ENCODE data around the gene SSTR5.

Gene SSTR5

DNA sequence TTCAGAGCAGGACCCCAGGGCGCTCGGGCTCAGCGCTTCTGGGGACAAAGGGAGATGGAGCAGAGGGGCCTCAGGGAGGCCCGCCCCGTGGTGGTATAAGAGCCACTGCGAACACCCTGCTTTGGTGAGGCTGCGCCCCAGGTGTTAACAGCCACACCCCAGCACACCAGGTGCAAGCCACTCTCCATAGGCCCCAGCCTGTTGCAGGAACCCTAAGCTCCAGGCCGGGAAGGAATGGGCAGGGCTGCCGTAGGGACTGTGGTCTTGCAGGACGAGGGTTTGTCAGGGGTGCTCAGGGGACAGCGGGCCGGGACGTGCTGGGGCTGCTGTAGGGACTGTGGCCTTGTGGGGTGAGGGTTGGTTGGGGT lies 17.0 kb upstream of the SSTR5 start:
- DNase-seq: no peak

DNA sequence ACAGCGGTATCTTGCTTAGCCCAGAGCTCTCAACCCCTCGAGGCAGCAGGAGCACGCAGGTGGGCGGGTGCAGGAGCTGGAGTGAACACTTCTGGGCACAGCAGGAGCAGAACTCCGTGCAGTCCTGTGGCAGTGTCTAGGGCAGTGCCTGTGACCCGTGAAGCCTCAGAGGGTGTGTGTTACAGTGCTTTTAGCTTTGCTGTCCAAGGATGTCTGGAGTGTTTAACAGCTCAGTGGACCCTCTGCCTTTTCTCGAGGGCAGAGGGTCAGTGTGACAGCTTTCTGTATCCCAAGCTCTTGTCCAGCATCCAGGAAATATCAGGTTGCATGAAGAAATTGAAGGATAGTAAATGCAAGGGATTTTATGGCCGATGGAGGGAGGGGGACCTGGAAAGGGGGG lies 16.4 kb upstream of the SSTR5 start:
- no peak for DNase-seq

DNA sequence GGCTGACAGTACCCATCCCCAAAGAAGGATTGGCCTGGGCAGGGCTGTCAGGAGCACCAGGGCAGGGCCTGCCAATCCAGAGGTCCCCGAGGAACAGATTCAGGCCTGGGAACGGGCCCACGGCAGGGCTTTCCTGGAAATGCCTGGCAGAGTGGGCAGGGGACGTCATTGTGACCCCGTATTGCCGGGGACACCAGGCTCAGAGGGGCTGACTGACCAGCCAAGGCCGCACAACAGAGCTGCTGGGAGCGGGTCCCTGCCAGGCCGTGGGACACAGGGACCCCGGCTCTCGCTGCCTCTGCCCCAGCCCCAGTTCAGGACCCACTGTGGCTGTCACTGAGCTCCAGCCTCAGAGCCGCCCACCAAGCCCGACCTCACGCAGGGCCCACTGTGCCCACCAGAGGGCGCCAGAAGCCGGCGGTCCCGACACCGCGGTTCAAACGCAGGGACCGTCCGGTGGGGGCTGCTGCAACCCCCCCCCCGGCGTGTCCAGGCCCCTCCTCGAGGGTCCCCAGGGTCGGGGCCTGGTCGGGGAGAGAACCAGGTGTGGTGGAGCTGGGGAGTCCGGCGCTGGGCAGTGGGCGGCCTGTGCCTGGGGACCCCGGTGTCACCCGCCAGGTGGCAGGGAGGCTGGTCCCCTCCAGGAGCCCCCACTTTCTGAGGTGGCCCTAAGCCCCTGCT lies 15.2 kb upstream of the SSTR5 start:
- DNase-seq: peak; percentile 74

DNA sequence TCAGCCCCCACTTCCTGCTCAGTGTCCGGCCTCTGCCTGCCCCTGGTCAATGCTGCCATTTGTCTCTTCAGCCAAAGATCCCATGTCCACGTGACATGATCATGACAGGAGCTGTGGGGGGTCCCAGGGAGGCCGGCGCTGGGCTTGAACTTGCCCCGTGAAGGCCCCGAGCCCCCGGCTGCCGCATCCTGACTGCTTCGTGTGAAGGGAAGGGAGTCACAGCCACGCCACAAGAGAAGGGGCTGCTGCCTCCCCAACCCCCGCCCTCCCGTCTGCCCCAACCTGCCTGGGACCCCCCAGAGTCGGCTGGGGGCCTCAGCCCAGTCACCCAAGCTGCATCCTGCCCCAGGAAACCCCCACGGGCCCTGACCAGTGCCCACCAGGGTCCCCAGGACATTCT lies 14.3 kb upstream of the SSTR5 start:
- no peak for DNase-seq

DNA sequence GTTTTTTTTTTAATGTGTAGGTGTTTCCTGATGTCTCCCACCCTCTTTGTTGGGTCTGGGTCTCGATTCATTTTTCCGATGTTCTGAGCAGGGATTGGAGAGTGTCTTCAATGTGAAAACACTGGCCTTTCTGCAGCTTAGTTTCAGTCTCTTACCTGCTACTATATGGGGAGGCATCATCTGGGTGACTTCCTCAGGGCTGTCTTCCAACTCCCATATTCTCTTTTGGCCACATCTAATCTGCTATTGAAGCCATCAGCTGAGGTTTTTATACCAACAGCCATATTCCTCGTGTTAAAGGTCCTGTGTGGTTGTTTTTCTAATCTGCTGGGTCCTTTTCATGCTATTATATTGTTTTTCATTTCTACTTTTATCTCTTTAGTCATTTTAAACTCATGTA lies 13.2 kb upstream of the SSTR5 start:
- no peak for DNase-seq

DNA sequence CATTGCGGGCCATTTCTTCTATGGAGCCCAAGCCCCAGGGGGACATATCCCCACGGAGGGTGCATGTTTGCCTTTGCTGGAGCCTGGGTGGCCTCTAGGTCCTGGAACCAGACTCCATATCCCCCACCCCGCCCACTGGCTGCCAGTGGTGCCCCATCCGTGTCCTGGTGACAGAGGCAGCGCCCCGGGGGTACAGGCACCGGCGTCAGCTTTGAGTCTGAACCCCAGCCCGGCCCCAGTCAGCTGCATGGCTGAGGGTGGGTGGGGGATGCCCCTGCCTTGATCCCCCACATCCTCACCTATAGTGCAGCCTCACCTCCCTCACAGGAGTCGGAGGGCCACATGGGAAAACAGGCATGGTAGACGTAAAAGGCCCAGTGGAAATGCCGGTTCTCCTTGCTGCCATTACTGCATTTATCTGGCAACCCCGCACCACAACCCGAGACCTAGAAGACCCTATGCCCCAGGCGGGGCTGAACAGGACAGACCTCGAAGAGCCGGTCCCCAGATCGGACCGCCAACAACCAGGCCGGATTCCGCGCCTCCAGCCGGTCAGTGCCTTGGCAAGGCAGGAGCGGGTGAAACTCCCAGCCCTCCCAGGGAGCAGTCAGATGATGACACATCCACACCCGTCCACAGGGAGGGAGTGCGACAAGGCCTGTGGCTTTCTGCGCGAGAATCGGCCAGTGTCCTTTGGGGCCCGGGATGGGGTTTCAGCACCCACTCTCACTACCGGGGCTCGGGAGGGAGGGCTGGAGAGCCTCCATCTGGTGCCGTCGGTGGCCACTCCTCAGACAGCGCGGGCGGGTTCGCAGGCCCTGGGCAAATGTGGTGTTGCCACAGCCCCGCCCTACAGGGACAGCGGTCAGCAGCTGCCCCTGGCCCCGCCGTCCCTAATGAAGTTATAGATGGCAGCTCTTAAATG lies 11.9 kb upstream of the SSTR5 start:
- no peak for DNase-seq

DNA sequence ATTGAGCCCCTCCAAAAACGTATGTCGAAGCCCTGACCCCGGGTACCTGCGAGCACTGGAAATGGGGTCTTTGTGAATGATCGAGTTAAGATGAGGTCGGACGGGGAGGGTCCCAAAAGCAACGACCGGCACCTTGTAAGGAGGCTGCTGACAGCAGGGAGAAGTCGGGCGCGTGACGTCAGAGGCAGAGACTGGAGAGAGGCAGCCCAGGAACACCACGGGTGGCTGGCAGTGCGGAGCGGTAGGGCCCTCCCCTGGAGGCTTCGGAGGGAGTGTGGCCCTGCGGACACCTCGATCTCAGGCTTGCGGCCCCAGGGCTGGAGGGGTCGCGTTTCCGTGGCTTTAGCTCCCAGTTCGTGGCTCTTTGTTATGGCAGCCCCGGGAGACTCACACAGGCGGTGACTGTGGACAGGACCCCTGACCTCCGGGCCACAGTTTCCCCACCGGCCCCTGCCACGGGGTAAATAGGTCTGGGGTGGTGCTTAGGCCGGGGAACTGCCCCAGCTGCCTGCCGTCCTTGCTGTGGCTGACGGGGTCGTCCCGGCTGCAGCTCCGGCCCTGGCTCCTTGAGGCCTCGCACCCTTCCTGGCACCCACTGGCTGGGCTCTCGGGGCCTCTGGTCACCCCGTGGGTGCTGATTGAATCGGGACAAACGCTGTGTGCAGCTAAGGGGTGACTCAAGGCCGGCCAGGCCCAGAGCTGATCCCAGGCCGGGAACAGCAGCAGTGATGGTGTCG lies 10.6 kb upstream of the SSTR5 start:
- DNase-seq: no peak

DNA sequence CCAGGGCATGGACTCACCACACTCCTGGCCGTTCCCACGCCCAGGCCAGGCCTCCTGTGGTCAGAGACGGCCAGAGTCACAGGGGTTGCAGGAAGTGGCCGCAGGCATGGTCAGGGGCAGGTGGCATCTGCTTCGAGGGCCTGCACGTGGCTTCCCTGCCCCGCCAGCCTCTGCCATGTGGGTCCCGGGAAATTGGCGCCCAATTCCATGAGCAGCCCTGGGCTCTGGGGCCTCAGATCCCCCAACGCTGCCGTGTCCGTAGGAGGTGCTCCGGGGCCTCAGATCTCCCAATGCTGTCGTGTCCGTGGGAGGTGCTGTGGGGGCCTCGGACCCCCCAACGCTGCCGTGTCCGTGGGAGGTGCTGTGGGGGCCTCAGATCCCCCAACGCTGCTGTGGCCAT lies 9.7 kb upstream of the SSTR5 start:
- no peak for DNase-seq

DNA sequence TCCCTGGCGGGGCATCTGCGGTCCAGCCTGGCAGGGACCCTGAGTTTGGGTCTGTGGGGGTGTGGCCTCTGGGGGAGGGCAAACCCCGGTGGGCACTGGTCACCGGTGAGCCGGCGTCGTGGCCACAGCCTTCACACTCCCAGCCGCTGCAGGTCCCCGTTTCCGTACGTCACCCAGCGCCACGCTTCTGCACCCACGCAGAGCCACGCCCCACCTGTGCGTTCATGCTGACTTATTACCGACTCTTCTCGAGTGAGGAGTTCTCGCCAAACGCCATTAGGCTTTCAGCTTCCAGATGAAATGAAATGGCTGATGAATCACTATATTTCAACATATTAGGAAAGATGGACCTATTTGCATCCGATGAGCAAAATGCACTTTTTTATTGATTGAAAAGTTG lies 8.8 kb upstream of the SSTR5 start:
- DNase-seq: no peak

DNA sequence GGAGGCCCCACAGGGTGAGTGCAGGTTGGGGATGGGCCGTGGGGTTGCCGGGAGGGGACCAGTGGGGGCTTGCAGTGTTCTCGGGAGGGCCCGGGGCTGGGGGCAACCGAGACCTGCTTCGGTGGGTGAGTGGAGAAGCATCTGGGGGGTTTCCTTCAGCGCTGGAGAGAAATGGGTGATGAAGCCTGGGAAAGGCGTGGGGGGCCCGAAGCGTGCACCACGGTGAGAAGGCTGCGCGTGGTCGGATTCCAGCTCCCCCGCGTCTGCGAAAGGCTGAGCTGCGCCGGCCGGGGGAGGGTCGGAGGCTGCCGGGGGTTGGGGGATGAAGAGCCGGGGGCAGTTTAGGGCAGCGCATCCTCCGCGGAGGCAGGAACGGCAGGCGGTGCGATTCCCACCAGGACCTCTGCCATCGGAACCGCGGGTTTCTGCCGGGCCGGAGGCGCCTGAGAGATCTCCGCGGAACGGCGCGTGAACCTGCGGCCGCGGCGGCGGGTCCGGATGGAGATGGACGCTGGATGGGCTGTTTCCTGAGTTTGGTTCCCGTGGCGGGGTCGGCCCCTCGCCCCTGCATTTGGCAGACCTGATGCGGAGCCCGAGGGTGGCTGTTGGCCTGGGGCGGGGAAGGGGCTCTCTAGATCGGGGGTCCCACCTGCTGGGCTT lies 6.9 kb upstream of the SSTR5 start:
- DNase-seq: no peak

DNA sequence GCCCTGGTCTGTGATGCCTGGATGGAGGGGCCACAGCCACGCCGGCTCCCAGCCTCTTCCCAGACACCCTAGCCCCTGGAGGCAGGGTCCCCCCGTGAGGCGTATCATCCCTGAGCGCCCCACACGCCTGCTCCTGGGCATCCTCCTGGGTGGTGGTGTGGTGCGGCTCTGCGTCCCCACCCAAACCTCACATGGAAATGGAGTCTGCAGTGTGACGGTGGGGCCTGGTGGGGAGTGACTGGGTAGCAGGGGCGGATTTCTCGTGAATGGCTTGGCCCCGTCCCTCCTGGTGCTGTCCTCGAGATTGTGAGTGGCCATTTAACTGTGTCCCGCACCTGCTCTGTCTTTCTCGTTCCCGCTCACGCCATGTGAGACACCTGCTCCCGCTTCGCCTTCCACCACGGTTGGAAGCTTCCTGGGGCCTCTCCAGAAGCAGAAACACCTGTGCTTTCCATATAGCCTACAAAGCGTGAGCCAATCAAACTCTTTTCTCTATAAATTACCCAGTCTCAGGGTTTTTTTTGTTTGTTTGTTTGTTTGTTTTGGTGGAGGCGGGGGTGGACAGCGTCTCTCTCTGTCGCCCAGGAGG lies 5.9 kb upstream of the SSTR5 start:
- no peak for DNase-seq

DNA sequence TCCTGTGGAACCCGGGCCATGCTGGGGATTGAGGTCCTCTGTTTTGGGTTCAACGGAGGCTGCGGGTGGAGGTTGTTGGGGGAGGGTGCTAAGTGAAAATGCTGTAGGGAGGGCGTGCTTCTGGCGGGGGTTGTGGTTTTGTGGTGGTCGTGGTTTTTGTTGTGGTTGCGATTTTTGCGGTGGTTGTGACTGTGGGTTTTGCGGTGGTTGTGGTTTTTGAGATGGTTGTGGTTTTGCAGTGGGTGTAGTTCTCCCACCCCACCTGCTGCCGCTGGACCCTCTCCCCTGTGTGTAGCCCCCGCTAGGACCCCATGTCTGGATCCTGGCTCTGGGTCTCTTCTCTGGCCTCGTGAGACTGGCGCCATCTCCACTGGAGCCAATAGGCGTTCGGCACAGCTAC lies 4.9 kb upstream of the SSTR5 start:
- DNase-seq: no peak

DNA sequence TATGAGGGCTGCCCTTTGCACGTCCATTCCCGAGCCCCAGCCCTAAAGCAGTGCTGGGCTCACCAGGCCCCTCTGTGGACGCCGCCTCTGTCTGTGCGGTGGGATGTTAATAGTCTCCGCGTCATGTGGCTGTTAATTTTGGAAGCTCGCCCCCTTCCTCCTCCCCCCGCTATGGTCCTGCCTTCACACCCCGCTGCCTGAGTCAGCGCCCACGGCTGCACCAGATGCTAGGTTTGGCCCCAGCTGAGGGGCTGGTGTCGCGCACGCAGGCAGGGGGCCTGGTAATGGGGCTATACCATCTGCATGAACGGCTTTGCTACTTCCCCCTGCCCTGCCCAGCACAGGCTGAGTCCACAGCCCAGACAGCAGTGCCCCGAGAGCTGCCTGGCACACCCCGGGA lies 4.1 kb upstream of the SSTR5 start:
- no peak for DNase-seq

DNA sequence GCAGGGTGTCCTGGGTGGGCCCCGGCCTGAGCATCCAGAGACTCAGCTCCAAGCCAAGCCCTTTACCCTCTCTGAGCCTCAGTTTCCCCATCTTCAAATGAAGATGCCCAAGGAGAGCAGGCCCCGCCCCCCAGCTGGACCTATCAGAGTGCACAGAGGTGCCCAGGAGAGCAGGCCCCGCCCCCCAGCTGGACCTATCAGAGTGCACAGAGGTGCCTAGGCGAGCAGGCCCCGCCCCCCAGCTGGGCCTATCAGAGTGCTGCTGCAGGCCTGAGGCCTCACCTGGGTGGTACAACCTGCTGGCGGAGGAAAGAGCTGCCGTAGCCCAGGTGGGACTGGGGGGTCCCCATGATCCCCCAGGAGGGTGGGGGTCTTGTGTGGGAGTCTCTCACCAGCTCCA lies 3.4 kb upstream of the SSTR5 start:
- no peak for DNase-seq

DNA sequence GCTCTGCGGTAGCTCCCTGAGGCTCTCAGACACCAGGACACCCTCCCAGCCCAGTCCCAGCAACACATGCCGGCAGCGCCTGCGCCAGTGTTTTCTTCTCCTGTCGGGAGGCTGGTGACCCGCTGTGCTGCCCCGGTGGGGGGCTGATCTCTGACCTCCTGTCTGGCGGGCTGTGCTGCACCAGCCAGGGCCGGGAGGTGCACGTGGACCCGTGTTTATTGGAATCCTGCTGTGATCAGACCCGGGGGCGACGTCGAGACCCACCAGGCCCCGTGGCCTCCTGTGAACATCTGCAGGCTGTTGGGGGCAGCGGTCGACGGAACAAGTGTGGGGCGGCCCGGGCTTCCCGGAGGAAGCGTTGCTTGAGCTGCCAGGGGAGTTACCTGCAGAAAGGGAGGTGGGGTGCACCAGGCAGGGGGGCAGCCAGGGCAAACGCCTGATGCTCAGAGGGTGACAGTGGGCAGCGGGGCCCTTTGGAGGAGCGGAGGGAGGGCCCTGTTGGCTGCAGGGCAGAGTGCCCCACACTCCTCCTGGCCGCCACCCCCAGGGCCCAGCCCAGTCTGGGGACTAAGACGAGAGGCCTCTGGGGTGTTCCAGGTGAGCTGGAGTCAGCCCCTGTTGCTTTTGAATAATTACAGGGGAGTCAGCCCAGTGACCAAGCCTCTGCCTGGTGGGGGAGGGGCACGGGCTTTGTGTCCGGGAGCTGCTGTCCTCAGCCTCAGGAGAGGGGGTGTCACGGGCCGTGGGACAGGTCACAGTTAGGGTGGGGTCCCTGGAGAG lies 2.3 kb upstream of the SSTR5 start:
- no peak for DNase-seq

DNA sequence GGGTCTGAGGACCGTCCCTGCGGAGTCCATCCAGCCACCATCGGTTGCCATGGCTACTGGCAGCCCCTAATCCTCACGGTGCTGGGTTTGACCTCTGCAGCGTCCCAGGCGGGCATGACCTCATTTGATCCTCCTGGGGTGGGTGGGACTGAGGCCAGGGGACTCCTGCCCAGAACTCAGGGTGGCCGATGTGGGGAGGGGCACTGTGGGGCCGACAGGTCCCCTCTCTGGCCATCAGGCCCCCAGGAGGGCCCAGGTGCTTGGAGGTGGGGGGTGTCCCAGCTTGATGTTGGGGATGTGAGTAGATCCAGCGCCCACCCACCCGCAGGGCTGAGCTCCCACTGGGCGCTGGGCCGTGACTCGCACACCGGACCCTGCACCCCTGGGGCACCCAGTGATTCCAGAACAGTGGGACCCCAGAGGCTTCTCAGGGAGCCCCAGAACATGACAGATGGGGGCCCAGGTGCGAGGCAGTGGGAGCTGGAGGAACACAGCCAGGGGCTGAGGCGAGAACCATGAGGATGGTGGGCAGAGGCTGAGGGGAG lies 1.6 kb upstream of the SSTR5 start:
- DNase-seq: no peak

DNA sequence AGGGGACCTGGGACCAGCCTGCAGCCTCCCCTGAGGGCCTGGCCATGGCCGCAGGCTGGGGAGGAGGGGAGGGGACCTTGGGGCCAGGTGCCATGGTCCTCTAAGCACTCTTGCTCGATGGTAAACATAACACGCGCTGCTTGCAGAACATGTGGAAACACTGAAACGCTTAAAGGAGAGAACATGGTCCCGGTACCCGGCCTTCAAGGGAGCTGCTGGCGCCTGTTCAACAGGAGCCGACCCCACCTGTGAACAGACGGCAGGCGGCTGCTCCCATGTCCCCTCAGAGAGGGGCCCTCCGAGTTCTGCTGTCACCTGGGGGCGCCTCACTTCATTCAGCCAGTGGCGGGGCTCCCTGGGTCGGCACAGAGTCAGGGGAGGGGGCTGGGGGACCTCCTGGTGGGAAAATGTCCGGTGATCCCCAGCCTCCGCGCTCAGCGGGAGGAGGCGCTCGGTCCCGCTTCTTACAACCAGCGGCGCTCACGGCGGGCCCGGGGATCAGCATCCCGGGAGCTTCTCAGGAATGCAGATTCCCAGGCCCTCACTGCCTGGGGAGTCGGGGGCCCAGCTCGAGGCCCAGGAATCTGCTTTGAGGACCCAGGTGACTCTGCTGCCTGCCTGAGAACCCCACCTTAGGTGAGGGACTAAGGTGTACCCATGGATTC lies 854 bp upstream of the SSTR5 start:
- DNase-seq: no peak

DNA sequence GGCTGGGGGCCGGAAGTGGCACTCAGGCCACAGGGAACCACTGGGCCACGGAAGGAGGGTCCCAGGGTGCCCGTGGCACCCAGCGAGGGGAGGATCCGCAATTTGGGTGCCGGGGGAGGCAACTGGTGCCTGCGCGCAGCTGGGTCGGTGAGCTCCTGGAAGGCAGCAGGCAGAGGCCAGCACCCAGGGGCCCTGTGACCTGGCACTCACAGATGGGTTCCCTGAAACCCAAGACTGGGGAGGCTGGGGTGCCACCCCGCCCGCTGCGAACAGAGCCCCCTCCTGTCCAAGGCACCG lies 663 bp downstream of the SSTR5 start:
- no peak for DNase-seq

DNA sequence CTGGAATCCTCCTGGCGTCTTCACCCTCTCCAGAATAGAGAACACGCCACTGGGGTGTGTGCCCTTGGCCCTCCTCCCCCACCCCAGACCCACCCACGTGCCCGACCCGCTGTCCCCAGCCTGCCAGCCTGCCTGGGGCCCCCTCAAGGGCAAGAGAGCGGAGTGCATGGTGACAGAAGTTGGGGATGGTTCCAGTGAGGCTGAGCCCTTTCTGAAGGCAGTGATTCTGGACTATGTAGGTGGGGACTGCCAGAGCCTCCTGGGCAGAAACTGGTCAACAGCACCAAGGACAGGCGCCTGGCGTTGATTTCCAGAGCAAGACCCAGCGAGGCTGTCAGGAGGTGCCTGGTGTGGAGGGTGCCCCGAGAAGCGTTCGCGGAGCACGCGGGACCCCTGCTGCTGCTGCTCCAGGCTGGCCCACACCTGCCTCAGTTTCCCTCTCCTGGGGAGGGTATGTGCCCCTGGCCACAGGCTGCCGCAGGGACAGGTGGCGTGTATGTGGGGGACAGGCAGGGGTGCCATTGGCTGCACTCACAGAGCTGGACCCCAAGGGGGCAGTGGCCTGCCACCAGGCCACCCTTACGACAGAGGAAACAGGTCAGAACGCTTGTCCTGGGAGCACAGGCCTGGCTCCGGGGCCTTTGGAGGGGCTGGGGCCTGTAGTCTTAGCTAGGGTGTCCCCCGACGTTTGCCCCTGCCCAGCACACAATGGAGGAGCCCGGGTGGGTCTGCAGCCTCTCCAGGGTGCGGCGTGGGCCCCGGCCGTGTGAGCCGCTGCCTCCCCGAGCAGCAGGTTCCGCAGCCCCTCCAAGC lies 1.2 kb downstream of the SSTR5 start:
- no peak for DNase-seq

DNA sequence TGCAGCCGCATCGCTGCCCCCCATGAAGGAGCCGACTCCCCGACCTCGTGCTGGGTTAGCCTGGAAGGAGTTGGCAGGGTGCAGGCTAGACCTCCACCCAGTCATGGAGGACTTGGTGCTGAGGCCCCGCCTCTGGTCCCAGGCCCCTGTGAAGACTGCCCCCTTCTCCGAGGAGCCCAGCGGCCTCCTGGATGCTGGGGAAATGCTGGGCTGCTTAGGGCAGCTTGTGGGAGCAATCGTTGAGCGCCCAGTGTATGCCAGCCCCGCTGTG lies 1.8 kb downstream of the SSTR5 start:
- DNase-seq: no peak

DNA sequence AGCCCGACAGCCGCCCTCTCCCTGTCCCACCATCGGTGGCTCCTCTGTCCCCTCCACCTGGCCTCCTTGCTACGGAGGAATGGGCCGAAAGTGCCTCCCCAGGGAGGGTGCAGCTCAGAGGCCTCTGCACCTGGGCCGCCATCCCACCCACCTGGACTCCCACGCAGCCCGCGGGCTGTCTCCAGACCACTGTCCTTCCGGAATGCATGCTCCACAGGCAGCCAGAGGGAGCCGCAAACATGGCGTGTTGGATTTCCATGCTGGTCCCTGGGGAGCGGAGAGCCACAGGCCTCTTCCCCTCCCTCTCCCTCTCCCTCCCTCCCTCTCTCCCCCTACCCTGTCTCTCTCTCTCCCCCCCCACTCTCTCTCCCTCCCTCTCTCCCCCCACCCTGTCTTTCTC lies 3.0 kb downstream of the SSTR5 start:
- DNase-seq: no peak

Data from activated CD8-positive, alpha-beta memory T cell treated with anti-CD3 and anti-CD28 coated beads, Interleukin-2, amount 50 U/mL, for 4 hours (primary cell).